ENCODE results near the gene ARSK.

GRCh38 chr5:95583992-95584391 is 29.1 kb downstream of the ARSK start:
- TF ChIP-seq, protein P1, sequence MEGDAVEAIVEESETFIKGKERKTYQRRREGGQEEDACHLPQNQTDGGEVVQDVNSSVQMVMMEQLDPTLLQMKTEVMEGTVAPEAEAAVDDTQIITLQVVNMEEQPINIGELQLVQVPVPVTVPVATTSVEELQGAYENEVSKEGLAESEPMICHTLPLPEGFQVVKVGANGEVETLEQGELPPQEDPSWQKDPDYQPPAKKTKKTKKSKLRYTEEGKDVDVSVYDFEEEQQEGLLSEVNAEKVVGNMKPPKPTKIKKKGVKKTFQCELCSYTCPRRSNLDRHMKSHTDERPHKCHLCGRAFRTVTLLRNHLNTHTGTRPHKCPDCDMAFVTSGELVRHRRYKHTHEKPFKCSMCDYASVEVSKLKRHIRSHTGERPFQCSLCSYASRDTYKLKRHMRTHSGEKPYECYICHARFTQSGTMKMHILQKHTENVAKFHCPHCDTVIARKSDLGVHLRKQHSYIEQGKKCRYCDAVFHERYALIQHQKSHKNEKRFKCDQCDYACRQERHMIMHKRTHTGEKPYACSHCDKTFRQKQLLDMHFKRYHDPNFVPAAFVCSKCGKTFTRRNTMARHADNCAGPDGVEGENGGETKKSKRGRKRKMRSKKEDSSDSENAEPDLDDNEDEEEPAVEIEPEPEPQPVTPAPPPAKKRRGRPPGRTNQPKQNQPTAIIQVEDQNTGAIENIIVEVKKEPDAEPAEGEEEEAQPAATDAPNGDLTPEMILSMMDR (IDR thresholded peaks at IDR 0.05), result no peak
- TF ChIP-seq POLR2A (IDR thresholded peaks at IDR 0.05), result no peak
